Right lobe of liver (tissue), 6 donors: Measurements from ENCODE around the gene CYP8B1. TPM values are rescaled to one million over a fixed set of nuclear protein-coding genes. Genes with fewer than 3 reads are reported as not detected.

Experiments
- ATAC-seq, 4 donors: fragments of 200-7000 bp; cut with Tn5 transposase; one replicate each; pipeline ENCODE4 v1.9.1; 2020; ENCODE audit warnings: mild to moderate bottlenecking in 4 of 4, moderate library complexity in 4 of 4
- DNase-seq, 3 donors: peaks; one replicate each; pipeline ENCODE4 v3.0.0-alpha.2; 2020
- H3K27ac ChIP-seq, 3 donors: fragments of 200-600 bp; one replicate each; pipeline ENCODE4 v1.8.0; 2022
- H3K27me3 ChIP-seq, 2 donors: fragments of 200-600 bp; one replicate each; pipeline ENCODE4 v1.8.0; 2022
- H3K36me3 ChIP-seq, 4 donors: fragments of 200-600 bp; sonication (generic) in 1 of 4; one replicate each; pipeline versions ENCODE4 v1.5.1 to v1.8.0; 2017 to 2022; ENCODE audit warnings: control low read depth in 1 of 4
- H3K4me1 ChIP-seq, 4 donors: fragments of 200-600 bp; sonication (generic) in 1 of 4; one replicate each; pipeline versions ENCODE4 v1.5.1 to v1.8.0; 2017 to 2022; ENCODE audit warnings: control low read depth in 1 of 4
- H3K4me3 ChIP-seq, 3 donors: fragments of 200-600 bp; one replicate each; pipeline ENCODE4 v1.8.0; 2022
- H3K9me3 ChIP-seq, 4 donors: fragments of 200-600 bp; sonication (generic) in 1 of 4; one replicate each; pipeline versions ENCODE4 v1.5.1 to v1.8.0; 2017 to 2022; ENCODE audit warnings: control low read depth in 1 of 4
- CTCF ChIP-seq, 4 donors: fragments of 200-600 bp in 3 of 4; fragments of 450-650 bp in 1 of 4; IDR thresholded peaks; one replicate each; pipeline versions ENCODE4 v1.5.1 to v1.8.0; 2016 to 2022; ENCODE audit warnings: antibody characterized with exemption in 4 of 4, mild to moderate bottlenecking in 2 of 4
- POLR2A ChIP-seq: fragments of 450-650 bp; IDR thresholded peaks from one replicate; pipeline ENCODE4 v1.6.1; 2017; ENCODE audit warnings: antibody characterized with exemption, mild to moderate bottlenecking
- WGBS: methylation state at CpG from one replicate; pipeline ENCODE4 v1.1.6; 2018; ENCODE audit warnings: low coverage, low lambda C conversion rate; ENCODE audit not compliant: insufficient coverage; ENCODE audit errors: missing lambda C conversion rate; 5-methylcytosine and 5-hydroxymethylcytosine counted together
- intact Hi-C, 2 donors: fragments of 100-400 bp; cut with DNase I; formaldehyde crosslinking; loops; one replicate each; pipeline versions ENCODE4 v1.11.2 to v1.14.1; 2022
- total RNA-seq, 6 experiments: library from RNA; depleted of rRNA in 2 of 6; stranded (reverse); fragments of >200 nt in 2 of 6; fragmentation: NEBNext Ultra II Directional in 3 of 6; extraction: Animal tissue kit (Norgen Biotek cat#: 25700) in 3 of 6; gene quantifications; one replicate each; pipeline versions ENCODE4 v1.1.0 to v1.2.4, GENCODE V29; 2016 to 2023
- donor health status: DM: no; HTN: yes; CAD: no.
- donor health status: DM: no; HTN: no; CAD: no.
- donor health status: DM: no; HTN: no; CAD: no.
- donor health status: DM: no; HTN: yes; CAD: no.
- donor health status: DM: no; HTN: yes; CAD: no.

CYP8B1 gene
- total RNA-seq, 6 experiments from 2014 or later = 237 to 478 (median 308) TPM

DNA sequence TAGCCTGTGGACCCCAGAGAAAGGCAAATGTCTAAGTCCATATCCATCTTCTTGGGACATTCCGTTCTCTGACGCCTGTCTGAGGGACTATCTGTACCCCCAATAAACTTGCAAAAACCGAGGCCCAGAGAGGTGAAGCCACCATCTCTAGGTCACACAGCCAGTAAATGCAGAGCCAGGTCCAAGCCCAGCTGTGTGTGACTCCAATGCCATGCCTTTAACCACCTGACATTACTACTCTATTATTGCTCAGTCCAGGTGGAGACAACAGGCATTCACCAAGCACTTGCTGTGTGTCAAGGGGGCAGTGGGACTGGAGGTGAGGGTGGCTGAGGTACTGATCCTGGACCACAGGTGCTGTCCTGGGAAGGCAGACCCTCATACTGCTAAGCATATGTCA lies 25.4 kb downstream of the CYP8B1 start:
- ATAC-seq (no peak), DNase-seq (no peak)
- H3K36me3 ChIP-seq = no peaks in the 10 kb centered on the region
- WGBS = 100% methylated on average over 2 of the region's 3 CpGs
- no peaks in the 10 kb centered on the region for H3K9me3 ChIP-seq
- H3K4me1 ChIP-seq = peaks cover 0 to 75% (median 33%) of the 10 kb centered on the region in 4 donors
- H3K27ac ChIP-seq = peak overlapping the region in 1 of 3 donors; percentile 56
- intact Hi-C loops = no loop called here
- no peaks in the 10 kb centered on the region for H3K27me3 ChIP-seq
- H3K4me3 ChIP-seq = no peak overlapping the region
- TF ChIP-seq POLR2A (no peak), CTCF (IDR thresholded peaks at IDR 0.05) (no peak)

DNA sequence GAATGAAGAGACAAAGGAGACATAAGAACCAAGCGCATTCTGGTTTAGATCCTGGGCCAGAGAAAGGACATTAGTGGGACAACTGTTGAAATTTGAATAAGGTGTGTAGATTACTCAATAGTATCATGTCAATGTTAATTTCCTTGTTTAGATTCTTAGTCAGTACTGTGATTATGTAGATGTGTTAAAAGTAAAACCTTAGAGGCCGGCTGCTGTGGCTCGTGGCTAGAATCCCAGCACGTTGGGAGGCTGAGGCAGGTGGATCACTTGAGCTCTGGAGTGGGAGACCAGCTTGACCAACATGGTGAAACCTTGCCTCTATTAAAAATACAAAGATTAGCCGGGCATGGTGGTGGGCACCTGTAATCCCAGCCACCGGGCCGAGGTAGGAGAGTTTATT lies 26.7 kb downstream of the CYP8B1 start:
- H3K4me3 ChIP-seq = no peak overlapping the region
- peak overlapping the region in 2 of 3 donors; percentile 56 to 58 for H3K27ac ChIP-seq
- ATAC-seq (peak in 1 of 4 donors; percentile 0), DNase-seq (no peak)
- peaks cover 0 to 75% (median 29%) of the 10 kb centered on the region in 4 donors for H3K4me1 ChIP-seq
- WGBS = 92% methylated on average over 7 of the region's 7 CpGs
- H3K36me3 ChIP-seq = no peaks in the 10 kb centered on the region
- H3K27me3 ChIP-seq = no peaks in the 10 kb centered on the region
- no peak for TF ChIP-seq POLR2A
- no peak for TF ChIP-seq CTCF (IDR thresholded peaks at IDR 0.05)
- intact Hi-C loops = no loop called here
- no peaks in the 10 kb centered on the region for H3K9me3 ChIP-seq

DNA sequence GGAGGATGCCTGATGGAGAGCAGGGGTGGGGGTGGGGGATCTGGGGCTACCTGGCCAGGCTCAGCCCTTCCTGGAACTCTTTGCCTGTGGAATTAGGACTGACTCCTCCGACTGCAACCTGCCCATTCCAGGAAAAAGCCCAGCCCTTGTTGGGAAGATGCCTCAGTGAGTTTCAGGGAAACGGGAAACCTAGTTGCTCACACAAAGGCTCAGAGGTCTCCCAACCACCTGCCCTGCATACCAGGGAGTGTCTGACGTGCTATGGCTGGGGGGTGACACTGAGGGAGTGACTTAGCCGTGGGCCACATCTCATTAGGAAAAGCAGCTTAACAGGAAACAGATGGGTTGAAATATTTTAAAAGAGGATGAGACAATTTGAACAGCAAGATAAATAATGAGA lies 27.9 kb downstream of the CYP8B1 start:
- H3K27me3 ChIP-seq = no peaks in the 10 kb centered on the region
- H3K4me3 ChIP-seq = no peak overlapping the region
- H3K9me3 ChIP-seq = no peaks in the 10 kb centered on the region
- peak in 1 of 3 donors; percentile 80 for DNase-seq
- H3K4me1 ChIP-seq = peaks cover 0 to 75% (median 23%) of the 10 kb centered on the region in 4 donors
- 9% methylated on average over 3 of the region's 4 CpGs for WGBS
- intact Hi-C loops = no loop called here
- peak; percentile 6 to 60 (median 29) for ATAC-seq
- peak overlapping the region in 2 of 3 donors; percentile 58 to 76 for H3K27ac ChIP-seq
- no peak for TF ChIP-seq CTCF (IDR thresholded peaks at IDR 0.05)
- peak; percentile 44 for TF ChIP-seq POLR2A
- no peaks in the 10 kb centered on the region for H3K36me3 ChIP-seq

DNA sequence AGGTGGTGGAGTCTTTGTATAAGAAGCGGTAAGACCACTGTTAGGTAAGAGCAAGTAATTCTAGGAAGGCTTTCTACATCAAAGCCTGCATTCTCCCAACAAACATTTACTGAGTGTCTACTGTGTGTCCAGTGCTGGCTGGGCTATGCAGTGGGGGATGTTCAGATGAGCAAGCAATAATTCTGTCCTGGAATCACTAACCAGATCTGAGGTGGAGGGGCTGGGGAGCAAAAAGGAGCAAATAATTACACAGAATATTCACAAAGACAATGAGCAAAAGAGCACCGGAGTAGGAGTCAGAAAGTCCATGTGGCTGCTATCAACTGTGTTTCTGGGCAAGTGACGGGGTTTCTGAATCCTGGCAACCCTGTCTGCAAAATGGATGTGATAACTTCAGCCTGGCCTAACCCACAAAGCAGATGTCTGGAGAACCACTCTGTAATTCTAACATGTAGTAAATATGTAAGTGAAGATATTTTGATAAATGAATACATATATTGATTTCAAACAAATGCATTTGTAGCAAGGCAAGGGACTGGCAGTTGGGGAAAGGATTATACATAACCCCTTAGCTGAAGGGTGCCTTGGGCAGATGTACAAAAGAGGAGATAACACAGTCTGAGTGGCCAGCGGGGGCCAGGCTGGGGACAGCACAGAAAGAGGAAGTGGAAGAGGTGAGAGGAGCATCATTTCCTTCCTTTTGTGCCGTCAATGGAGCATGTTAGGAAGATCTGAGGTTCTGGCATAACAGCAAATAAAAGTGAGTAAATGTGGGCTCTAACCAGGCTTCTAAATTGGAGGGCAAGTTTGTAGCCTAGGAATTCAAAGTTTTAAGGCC lies 28.8 kb downstream of the CYP8B1 start:
- Histone ChIP-seq H3K4me1 (peaks cover 0 to 75% (median 19%) of the 10 kb centered on the region in 4 donors), H3K27me3 (no peaks in the 10 kb centered on the region), H3K27ac (peak overlapping the region; percentile 49 to 76 (median 58)), H3K36me3 (no peaks in the 10 kb centered on the region), H3K4me3 (no peak overlapping the region), H3K9me3 (no peaks in the 10 kb centered on the region)
- 11% methylated on average over 5 of the region's 5 CpGs for WGBS
- intact Hi-C loops = no loop called here
- ATAC-seq (peak; percentile 33 to 67 (median 59)), DNase-seq (peak in 1 of 3 donors; percentile 55)
- TF ChIP-seq CTCF (IDR thresholded peaks at IDR 0.05) (no peak), POLR2A (peak; percentile 24)
